IMR-90 (cell line): ENCODE data around the gene EIF1.

Source experiments
- CHD1 ChIP-seq: IDR thresholded peaks from 2 replicates; pipeline ENCODE4 v1.6.1; 2012; ENCODE audit warnings: low read depth, low read length, improper control_type of control experiment
- NFE2L2 ChIP-seq: fragments of 150-350 bp; IDR thresholded peaks from 2 replicates; pipeline ENCODE4 v1.6.1; 2016; ENCODE audit warnings: low read depth, mild to moderate bottlenecking, low read length
- POLR2A ChIP-seq: IDR thresholded peaks from 2 replicates; pipeline ENCODE4 v1.6.1; 2012; ENCODE audit warnings: mild to moderate bottlenecking, low read depth, low read length
- RAD21 ChIP-seq: IDR thresholded peaks from 2 replicates; pipeline ENCODE4 v1.6.1; 2012; ENCODE audit warnings: low read length, improper control_type of control experiment
- RCOR1 ChIP-seq: IDR thresholded peaks from 2 replicates; pipeline ENCODE4 v1.6.1; 2012; ENCODE audit warnings: mild to moderate bottlenecking, low read length, improper control_type of control experiment; ENCODE audit not compliant: insufficient replicate concordance
- USF2 ChIP-seq: fragments of 150-350 bp; IDR thresholded peaks from 2 replicates; pipeline ENCODE4 v1.6.1; 2017; ENCODE audit warnings: mild to moderate bottlenecking, antibody characterized with exemption, low read length, low read depth
- TF ChIP-seq, protein P1 (sequence below): conservative IDR thresholded peaks from 2 replicates; pipeline ENCODE4 v1.5.1; 2012; ENCODE audit warnings: mild to moderate bottlenecking, low read depth, low read length, improper control_type of control experiment

DNA sequence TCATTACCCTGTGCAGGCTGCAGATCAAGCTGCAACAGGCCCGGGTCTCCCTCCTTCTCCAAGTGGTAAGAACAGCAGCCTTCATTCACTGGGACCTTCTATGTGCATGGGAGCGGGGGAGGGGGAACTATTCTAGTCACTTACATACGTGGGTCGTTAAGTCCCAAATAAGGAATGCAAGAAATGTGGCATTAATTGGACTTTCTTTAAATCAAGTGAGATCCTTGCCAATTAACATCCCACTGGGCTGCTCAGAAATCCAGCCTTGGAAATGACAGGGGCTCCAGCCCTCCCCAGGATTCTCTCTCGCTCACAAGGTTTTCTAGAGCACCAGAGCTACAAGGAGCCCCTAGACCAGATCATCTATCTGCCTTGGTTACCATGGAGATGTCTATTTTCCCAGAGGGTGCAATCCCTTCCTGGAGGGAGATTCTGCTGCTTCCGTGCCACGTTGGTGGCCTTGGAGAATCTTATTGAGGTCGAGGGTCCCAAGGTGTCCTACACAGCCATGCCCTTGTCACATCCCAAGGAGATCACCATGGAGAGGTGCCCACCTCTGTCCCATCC lies 5.2 kb upstream of the EIF1 start:
- TF ChIP-seq, protein P1, sequence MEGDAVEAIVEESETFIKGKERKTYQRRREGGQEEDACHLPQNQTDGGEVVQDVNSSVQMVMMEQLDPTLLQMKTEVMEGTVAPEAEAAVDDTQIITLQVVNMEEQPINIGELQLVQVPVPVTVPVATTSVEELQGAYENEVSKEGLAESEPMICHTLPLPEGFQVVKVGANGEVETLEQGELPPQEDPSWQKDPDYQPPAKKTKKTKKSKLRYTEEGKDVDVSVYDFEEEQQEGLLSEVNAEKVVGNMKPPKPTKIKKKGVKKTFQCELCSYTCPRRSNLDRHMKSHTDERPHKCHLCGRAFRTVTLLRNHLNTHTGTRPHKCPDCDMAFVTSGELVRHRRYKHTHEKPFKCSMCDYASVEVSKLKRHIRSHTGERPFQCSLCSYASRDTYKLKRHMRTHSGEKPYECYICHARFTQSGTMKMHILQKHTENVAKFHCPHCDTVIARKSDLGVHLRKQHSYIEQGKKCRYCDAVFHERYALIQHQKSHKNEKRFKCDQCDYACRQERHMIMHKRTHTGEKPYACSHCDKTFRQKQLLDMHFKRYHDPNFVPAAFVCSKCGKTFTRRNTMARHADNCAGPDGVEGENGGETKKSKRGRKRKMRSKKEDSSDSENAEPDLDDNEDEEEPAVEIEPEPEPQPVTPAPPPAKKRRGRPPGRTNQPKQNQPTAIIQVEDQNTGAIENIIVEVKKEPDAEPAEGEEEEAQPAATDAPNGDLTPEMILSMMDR: no peak
- TF ChIP-seq RCOR1 (no peak), CHD1 (no peak), POLR2A (no peak), RAD21 (no peak), NFE2L2 (no peak), USF2 (no peak)
